GM20000 (cell line): ENCODE data around the gene FASTKD3.

Experiments used
- DNase-seq: peaks from one replicate; pipeline ENCODE4 v3.0.0; 2012; ENCODE audit warnings: low spot score
- TF ChIP-seq, protein P1 (sequence below): IDR thresholded peaks from 2 replicates; pipeline ENCODE4 v1.5.1; 2012; ENCODE audit warnings: mild to moderate bottlenecking, control low read depth; ENCODE audit errors: extremely low read depth, missing control alignments

Gene FASTKD3

DNA sequence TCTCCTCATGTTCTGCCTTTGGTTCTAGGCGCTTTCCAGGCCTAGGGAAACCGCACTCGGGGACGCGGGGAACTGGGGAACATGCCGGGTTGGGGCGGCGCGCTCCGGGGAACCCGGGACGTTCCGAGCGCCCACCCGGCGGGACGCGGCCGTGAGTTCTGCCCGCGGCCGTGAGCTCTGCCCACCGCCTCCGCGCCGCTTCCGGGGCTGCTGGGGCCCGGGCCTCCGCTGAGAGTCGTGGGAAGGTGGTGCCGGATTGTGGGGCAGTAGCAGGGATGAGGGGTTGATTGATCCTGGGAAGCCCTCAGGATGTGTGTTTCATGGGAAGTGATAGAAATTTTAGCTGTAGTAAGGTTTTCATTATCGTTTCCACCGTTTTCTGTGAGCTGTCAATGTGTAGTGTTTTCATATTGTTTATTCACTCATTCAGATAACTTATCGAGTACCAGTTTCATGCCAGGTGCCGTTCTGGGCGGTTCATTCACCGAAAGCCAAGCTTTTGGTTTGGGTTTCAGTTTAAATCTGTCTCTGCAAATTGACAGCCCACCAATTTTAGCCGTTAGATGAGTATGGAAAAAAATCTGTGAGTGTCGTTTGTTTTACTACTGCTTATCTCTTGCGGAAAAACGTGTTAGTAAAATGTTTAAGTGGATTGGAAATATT, 774 bp upstream of the FASTKD3 start:
- TF ChIP-seq, protein P1, sequence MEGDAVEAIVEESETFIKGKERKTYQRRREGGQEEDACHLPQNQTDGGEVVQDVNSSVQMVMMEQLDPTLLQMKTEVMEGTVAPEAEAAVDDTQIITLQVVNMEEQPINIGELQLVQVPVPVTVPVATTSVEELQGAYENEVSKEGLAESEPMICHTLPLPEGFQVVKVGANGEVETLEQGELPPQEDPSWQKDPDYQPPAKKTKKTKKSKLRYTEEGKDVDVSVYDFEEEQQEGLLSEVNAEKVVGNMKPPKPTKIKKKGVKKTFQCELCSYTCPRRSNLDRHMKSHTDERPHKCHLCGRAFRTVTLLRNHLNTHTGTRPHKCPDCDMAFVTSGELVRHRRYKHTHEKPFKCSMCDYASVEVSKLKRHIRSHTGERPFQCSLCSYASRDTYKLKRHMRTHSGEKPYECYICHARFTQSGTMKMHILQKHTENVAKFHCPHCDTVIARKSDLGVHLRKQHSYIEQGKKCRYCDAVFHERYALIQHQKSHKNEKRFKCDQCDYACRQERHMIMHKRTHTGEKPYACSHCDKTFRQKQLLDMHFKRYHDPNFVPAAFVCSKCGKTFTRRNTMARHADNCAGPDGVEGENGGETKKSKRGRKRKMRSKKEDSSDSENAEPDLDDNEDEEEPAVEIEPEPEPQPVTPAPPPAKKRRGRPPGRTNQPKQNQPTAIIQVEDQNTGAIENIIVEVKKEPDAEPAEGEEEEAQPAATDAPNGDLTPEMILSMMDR, result no peak
- DNase-seq, result peak; percentile 34

DNA sequence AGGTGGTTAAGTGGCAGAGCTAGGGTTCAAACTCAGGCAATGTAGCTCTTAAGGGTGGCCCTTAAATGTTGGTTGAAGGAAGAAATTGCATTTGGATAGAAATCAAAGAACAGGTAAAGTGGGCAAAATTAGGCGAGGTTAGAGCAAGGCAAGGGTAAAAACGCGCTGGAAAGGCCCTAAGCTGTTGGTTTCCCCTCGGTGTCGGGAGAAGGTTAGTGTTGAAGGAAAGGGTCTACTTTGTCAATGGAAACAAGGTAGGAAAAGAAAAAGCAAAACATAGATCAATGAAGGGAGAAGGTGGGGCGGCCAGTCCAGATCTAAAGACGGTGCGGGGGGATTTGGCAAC, 431 bp downstream of the FASTKD3 start:
- DNase-seq, result no peak
- TF ChIP-seq, protein P1, result no peak

DNA sequence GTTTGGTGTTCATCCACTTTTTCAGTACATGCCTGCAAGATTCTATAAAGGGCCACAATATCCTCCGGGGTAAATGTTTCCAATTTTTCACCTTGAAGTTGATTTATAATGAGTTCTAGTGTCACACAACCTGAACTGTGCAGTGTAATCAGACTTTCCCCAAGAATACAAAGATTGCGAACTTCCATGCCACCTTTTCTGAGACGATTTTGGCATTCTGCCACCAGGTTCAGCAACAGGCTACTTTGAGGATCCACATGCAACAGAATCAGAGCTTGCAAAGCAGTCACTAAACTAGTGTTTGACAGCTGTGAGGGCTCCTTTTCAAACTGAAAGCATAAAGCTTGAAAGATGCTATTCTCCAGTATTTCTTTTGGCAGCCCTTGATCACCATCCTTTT, 1.6 kb downstream of the FASTKD3 start:
- TF ChIP-seq, protein P1, result no peak
- DNase-seq, result no peak

DNA sequence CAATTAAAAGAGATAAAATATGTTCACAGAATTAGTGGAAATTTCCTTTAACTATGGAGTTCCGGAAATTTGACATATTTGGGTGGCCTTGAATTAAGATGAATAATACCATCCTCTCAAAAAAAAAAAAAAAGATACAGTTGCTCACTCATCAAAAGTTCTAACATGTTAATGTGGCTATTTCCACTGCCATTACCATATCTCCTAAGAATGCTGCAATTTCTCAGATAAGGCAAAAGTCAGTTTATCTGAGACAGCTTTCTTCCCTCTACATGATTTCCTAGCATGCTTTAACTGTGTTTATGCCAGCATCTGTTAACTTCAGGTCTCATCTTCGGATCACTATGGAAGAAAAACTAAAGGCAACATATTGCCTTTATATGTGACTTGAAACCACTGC, 2.6 kb downstream of the FASTKD3 start:
- no peak for DNase-seq
- TF ChIP-seq, protein P1, result no peak

DNA sequence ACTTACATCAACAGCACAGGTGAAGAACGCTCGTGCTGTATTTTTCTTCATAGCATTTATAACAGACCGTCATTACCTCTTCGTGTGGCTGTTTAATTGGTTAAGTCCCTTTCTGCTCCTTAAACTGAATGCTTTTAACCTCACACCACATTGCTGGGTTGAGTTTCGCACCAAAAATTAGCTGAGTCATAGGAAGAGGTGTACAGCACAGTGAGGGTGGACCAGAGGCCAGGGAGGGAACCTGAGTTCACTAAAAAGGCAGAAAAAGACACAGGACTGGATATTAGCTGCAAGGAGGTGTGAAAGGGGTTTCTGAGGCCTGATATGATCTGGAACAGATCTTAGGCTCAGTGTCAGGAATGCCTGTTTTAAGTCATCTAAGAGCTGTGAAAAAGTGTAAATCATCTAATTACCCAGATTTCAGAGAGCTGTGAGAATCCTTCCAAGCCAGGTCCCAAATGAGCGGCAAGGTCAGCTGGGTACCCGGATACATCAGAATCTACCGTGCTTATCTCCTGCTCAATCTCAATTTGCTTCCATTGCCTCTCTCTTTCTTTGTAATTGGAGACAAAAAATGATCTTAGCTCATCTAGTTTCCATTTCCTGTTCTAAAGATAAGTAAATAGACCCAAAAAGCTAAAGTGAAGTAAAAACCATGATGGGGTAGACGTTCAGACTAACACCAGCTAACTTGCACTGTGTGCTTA, 10.8 kb downstream of the FASTKD3 start:
- TF ChIP-seq, protein P1, result no peak
- no peak for DNase-seq

DNA sequence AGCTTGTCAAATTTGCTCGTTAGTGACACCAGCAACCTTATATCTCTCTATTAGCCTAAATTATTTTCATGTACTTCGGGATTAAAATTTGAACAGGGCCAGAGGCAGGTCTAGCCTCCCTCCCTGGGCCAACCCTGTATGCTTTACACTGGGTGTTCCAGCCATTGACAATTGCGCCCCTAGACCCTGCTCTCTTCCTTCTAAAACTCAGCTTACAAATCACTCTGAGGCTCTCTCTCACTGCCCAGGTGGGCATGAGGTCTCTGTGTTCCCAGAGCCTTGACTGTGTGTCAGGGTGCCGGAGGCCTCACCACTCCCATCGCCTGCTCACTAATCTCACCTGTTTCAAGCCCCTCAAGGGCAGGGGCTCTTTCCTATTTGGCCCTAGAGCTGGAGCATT, 11.5 kb downstream of the FASTKD3 start:
- TF ChIP-seq, protein P1, result no peak
- DNase-seq, result no peak

DNA sequence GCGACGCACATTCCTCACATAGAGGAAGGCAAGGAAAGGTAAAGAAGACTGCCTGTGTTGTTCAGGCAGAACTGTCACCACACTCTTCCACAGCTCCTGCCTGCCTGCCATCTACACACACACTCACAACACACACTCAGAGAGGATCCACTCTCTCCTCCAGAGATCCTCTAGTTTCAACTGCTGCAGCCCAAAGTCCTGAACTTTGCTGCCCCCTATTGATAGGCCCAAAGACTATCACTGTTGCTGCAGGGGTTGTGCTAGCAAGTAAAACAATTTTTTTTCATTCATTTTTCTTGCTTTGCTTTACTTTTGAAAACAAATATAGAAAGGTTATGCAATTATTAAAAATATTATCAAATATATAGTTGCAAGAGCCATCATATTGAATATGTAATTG, 12.0 kb downstream of the FASTKD3 start:
- TF ChIP-seq, protein P1, result peak; percentile 32
- peak; percentile 34 for DNase-seq
